ENCODE data around the gene DAPP1. TPM values are rescaled to one million over a fixed set of nuclear protein-coding genes. Genes with fewer than 3 reads are reported as not detected.

The DAPP1 gene
- total and polyA plus RNA-seq, 8 donors: 1.5 to 11.9 (median 3.2) TPM

DNA sequence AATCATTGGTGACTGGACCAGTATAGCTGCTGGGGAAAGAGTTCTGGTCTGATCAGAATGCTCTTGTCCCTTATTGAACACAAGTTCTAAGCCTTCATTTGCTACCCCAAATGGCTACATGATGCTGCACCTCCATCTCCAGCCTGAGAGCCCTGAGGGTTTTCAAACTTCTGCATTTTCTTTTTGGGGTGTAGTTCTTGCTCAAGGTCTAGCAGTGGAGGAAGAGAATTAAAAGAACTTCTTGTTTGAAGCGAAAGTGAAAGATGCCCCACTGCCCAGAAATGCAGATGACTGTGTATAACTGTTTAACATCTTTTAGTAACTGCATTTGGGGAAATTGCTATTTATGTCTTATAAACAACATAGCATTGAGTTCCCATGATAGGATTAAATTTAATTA lies 39.1 kb downstream of the DAPP1 start:
- ATAC-seq (peak; percentile 68), DNase-seq (no peak)
- Histone ChIP-seq H3K4me3 (no peak overlapping the region), H3K27ac (peak overlapping the region; percentile 33 to 88), H3K27me3 (no peaks in the 10 kb centered on the region), H3K36me3 (no peaks in the 10 kb centered on the region), H3K9me3 (no peaks in the 10 kb centered on the region), H3K4me1 (peaks cover 0 to 51% of the 10 kb centered on the region in 2 donors)
- intact Hi-C loops (cut with DNase I): no loop called here
- TF ChIP-seq, protein P1, sequence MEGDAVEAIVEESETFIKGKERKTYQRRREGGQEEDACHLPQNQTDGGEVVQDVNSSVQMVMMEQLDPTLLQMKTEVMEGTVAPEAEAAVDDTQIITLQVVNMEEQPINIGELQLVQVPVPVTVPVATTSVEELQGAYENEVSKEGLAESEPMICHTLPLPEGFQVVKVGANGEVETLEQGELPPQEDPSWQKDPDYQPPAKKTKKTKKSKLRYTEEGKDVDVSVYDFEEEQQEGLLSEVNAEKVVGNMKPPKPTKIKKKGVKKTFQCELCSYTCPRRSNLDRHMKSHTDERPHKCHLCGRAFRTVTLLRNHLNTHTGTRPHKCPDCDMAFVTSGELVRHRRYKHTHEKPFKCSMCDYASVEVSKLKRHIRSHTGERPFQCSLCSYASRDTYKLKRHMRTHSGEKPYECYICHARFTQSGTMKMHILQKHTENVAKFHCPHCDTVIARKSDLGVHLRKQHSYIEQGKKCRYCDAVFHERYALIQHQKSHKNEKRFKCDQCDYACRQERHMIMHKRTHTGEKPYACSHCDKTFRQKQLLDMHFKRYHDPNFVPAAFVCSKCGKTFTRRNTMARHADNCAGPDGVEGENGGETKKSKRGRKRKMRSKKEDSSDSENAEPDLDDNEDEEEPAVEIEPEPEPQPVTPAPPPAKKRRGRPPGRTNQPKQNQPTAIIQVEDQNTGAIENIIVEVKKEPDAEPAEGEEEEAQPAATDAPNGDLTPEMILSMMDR (IDR thresholded peaks at IDR 0.05): no peak

DNA sequence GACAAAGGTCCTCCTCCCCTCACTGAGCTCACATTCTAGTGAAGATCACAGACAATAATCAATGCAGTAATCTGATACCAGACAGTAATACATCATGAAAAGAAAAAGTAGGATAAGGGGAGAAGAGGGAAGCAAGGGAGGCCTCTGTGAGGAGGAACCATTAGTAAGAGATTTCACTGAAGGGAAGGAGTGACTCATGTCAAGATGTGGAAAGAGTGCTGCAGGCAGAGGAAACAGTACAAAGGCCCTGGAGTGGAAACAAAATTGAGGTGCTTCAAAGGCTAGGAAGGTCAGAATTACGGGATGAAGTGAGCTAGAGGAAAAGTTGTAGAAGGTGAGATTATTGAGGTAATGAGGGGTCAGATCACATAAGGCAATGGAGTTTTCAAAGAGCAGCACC lies 39.5 kb downstream of the DAPP1 start:
- no peak for DNase-seq
- Histone ChIP-seq H3K36me3 (no peaks in the 10 kb centered on the region), H3K9me3 (no peaks in the 10 kb centered on the region), H3K27ac (peak overlapping the region; percentile 33 to 88), H3K27me3 (no peaks in the 10 kb centered on the region), H3K4me3 (no peak overlapping the region), H3K4me1 (peaks cover 0 to 51% of the 10 kb centered on the region in 2 donors)
- peak; percentile 89 for ATAC-seq
- intact Hi-C loops (cut with DNase I): no loop called here
- TF ChIP-seq, protein P1 (IDR thresholded peaks at IDR 0.05): no peak

DNA sequence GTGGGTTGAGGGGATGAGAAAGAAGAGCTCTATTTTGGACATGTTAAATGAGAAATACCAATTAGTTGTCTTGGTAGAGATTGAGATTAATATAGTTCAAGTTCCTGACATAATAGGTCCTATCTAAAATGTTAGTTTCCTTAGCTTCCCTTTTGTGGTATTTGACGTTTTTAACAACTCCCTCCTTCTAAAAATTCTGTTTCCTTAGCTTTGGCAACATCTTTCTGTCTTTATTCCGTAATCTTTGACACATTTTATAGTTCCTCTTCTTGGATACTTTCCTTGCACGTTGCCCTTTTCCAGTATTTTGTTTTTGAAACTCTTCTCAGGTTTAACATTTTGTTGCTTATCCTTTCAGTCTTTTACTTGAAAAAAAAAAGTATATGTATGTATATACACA lies 40.7 kb downstream of the DAPP1 start:
- H3K27me3 ChIP-seq: no peaks in the 10 kb centered on the region
- no peaks in the 10 kb centered on the region for H3K36me3 ChIP-seq
- no peak overlapping the region for H3K4me3 ChIP-seq
- intact Hi-C loops (cut with DNase I): no loop called here
- H3K27ac ChIP-seq: peak overlapping the region; percentile 33 to 88
- DNase-seq (no peak), ATAC-seq (no peak)
- no peaks in the 10 kb centered on the region for H3K9me3 ChIP-seq
- TF ChIP-seq, protein P1 (IDR thresholded peaks at IDR 0.05): no peak
- peaks cover 0 to 48% of the 10 kb centered on the region in 2 donors for H3K4me1 ChIP-seq

DNA sequence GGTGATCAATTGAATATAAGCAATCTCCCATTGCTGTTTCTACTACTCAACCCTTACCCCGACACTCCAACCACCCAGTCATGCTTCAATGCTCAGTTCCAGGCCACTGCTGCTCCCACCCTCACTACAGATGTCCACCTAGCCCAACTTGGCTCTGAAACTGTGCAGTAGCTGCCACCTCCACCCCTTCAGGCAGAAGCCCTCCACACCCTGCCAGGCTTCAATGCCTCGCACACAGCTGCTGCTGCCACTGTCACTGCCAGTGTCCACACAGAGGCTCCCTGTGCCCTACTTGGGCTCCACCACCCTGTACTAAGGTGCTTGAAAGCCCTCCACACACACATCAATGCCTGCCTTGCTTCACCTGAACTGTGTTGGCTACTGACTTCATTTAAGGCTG lies 43.0 kb downstream of the DAPP1 start:
- DNase-seq (no peak), ATAC-seq (no peak)
- Histone ChIP-seq H3K27ac (no peak overlapping the region), H3K4me3 (no peak overlapping the region), H3K9me3 (no peaks in the 10 kb centered on the region), H3K27me3 (no peaks in the 10 kb centered on the region), H3K36me3 (no peaks in the 10 kb centered on the region), H3K4me1 (peaks cover 0 to 45% of the 10 kb centered on the region in 2 donors)
- intact Hi-C loops (cut with DNase I): no loop called here
- TF ChIP-seq, protein P1 (IDR thresholded peaks at IDR 0.05): no peak

DNA sequence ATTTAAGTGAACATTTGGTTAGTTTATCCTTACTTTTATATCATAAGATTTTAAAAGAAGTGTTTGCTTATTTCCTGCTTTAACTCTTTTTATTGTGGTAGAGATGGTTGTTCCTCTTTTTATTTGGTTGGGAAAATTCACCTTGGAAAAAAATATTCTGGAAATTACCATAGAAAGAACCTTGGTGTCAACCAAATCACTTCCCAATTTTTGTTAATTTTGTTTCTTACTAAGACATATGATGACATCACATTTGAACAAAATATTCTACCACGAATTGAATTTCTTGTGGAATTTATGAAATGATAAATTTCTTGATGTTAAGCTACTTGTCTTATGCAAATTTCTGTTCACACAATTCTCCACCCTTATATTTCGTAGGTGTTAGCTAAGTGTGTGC lies 43.9 kb downstream of the DAPP1 start:
- TF ChIP-seq, protein P1 (IDR thresholded peaks at IDR 0.05): no peak
- no peak for DNase-seq
- ATAC-seq: no peak
- intact Hi-C loops (cut with DNase I): no loop called here
- no peaks in the 10 kb centered on the region for H3K27me3 ChIP-seq
- no peak overlapping the region for H3K27ac ChIP-seq
- H3K4me3 ChIP-seq: no peak overlapping the region
- peaks cover 0 to 35% of the 10 kb centered on the region in 2 donors for H3K4me1 ChIP-seq
- peaks cover 0 to 3% of the 10 kb centered on the region in 2 donors for H3K36me3 ChIP-seq
- H3K9me3 ChIP-seq: no peaks in the 10 kb centered on the region

Measured in left lung (tissue), 10 donors.